ENCODE results near the gene LRRC23.
A peak's percentile ranks its signal among the peaks of the same experiment; 100 is the strongest.

The LRRC23 gene

DNA sequence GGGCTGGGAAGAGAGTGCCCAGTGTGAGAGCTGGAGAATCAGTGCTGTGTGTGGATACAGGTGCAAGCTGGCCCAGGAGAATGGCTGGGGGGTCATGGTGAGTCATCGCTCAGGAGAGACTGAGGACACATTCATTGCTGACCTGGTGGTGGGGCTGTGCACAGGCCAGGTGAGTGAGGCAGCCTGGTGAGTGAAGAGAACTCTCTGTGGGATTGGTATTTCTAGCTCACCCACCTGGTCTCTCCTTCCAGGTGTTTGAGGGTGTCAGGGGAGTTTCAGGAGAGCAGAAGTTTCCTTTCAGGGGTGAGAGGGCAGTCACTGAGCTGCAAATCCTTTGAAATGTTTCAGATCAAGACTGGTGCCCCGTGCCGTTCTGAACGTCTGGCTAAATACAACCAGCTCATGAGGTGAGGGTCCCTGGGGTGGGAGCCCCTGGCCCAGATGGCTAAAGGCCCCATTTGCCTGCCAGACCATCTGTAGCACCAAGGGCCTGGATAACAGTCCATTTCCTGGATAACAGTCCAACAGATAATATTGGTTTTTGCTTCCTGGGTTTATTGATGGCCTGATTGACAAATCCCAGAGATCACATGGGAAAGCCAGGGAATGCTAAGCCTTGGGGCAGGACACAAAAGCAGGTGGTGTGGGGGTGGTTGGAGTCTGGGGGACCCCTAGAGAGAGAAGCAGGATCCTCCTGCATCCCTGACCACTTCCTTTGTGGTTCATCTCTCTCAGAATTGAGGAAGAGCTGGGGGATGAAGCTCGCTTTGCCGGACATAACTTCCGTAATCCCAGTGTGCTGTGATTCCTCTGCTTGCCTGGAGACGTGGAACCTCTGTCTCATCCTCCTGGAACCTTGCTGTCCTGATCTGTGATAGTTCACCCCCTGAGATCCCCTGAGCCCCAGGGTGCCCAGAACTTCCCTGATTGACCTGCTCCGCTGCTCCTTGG lies 17.6 kb downstream of the LRRC23 start:
- no peak overlapping the region for H3K4me3 ChIP-seq (ENCODE audit: low read depth, low read length)

DNA sequence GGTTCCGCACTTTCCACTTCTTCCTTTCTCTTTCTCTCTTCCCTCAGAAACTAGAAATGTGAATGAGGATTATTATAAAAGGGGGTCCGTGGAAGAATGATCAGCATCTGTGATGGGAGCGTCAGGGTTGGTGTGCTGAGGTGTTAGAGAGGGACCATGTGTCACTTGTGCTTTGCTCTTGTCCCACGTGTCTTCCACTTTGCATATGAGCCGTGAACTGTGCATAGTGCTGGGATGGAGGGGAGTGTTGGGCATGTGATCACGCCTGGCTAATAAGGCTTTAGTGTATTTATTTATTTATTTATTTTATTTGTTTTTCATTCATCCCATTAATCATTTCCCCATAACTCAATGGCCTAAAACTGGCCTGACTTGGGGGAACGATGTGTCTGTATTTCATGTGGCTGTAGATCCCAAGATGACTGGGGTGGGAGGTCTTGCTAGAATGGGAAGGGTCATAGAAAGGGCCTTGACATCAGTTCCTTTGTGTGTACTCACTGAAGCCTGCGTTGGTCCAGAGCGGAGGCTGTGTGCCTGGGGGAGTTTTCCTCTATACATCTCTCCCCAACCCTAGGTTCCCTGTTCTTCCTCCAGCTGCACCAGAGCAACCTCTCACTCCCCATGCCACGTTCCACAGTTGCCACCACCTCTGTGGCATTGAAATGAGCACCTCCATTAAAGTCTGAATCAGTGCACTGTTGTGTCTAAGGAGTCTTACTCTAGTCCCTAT lies 18.5 kb downstream of the LRRC23 start:
- H3K4me3 ChIP-seq (ENCODE audit: low read depth, low read length): no peak overlapping the region

More for the DNA sequence above, 17.6 kb downstream of the LRRC23 start:
- DNase-seq (ENCODE audit: low read depth): no peak

DNA sequence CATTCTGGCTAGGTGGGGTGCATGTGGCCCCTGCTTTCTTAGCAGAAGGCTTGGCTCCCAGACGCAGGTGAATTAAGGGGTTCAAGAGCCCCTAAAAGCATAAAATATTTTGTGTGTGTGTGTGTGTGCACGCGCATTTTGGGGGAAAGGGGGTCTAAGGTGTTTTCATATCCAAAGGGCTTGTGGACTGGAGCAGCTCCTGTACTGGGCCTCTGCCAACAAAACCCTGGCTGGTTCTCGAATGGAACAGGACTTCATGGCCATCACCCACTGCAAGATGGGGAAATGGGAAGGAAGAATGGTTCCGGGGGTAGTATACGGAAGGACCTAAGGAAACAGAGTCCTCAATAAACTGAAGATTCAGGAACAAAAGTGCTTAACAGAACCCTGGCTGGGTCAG lies 19.2 kb downstream of the LRRC23 start:
- no peak for DNase-seq (ENCODE audit: low read depth)
- no peak overlapping the region for H3K4me3 ChIP-seq (ENCODE audit: low read depth, low read length)

More for the DNA sequence above, 18.5 kb downstream of the LRRC23 start:
- DNase-seq (ENCODE audit: low read depth): no peak

DNA sequence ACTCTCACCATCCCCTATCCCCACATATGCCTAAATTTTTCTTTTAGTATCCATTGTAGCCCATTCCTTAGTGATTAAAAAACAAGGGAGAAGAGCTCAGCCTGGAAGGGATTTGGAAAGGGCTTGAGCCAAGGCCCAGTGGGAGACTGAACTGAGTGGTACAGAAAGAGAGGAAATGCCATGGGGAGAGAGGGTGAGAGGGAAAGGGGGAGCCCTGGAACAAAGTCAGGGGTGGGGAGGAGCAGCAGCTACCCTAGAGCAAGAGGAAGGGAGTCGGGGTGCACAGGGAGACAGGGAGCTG lies 20.6 kb downstream of the LRRC23 start:
- no peak for DNase-seq (ENCODE audit: low read depth)
- H3K4me3 ChIP-seq (ENCODE audit: low read depth, low read length): no peak overlapping the region

- DNase-seq (ENCODE audit: low read depth): peak; percentile 68
- peak overlapping the region; percentile 39 for H3K4me3 ChIP-seq (ENCODE audit: low read depth, low read length)
Observed at GRCh38 chr12:6925540-6926279, 21.1 kb downstream of the LRRC23 start.

DNA sequence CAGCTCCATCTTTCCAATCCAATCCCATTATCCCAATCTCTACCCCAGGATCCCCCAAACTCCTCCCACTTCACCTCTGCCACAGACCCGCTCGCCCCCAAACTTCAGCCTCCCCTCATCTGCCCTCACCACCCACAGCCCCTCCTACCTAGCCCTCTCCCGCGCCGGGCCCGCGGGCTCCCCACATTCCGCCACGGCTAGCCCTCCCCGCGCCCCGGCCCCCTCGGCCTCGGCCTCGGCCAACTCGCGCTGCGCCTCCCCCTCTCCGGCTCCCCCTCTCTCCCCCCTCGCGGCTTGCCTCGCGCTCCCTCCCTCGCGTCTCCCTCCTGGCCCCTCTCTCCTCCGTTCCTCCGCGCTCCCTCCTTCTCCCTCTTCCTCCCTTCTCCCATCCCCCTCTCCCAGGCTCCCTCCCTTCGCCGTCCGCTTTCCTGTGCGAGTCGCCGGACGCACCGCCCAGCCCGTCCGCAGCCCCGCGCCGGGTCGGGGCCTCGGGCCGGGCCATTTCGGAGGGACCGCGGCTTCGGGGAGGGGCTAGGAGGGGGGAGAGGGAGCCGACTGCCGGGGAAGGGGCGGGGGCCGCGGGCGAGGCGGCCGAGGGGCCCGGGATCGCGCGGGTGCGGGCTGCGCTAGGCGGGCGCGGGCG lies 22.9 kb downstream of the LRRC23 start, which contains the start of gene ATN1:
ATN1 (plus strand) TSS at position 581 of the 643 bp plus-strand sequence. CDS start 6,043 bp downstream, outside the sequence.
- H3K4me3 ChIP-seq (ENCODE audit: low read depth, low read length): peak within 1 kb of the TSS; percentile 85
- peak; percentile 37 for DNase-seq (ENCODE audit: low read depth)

DNA sequence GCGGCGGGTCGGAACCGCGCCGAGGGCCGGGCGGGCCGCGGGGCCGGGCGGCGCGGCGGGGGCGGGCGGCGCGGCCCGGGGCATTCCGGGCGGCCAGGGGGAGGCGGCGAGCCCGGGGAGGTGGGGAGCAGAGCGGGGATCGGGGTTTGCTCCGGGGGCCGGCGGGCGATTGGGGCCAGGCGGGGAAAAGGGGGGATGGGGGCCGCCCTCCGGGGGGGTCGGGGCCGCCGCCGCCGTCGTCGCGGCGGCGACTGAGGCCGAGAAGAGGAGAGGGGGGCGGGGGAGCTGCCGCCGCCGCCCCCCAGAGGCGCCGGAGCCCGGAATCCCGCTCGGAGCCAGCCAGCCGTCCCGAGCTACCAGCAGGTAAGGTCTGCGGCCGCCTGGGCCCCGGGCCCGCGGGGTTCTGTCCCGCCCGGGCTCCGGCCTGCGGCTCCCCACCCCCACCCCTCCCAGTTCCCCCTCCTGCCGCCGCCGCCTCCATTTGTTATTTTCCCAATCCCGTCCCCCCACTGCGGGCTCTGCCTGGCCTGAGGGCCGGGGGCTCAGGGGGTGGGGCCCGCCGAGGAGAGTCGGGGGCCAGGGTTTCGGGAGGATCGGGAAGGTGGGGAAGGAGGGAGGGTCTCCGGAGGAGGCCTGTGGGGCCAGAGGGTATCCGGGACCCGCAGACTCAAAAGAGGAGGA lies 23.5 kb downstream of the LRRC23 start:
- H3K4me3 ChIP-seq (ENCODE audit: low read depth, low read length): peak overlapping the region; percentile 85
- DNase-seq (ENCODE audit: low read depth): no peak

DNA sequence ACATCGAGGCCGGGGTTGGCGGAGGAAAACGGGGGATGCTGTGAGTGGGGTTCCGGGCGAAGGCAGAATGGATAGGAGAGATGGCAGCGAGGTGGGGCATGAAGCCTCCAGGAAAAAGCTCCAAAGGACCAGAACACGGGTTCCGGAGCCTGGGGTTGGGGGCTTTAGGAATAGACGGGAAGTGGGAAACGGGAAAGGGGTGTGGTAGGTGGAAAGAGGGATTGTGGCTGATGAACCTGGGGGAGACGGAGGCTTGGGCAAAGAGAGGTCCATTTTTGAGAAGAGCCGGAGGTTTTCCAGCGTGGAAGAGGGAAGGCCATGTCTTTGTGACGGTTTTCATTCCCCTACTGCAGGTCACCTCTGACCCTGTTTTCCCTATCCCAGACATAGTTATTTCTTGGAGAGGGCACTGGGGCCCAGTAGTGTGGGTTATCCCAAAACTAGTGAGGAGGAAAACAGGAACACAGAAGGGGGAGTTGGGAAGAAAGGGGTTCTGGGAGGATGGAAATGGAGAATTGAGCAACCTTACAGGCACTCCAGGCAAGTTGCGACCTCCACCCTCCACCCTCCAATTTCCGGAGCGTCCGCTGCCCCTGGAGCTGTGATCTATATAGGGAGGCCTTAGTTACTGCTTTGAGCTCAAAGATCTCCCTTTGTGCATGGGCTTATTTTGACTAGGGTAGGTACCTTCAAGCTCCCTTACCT lies 24.2 kb downstream of the LRRC23 start:
- peak overlapping the region; percentile 85 for H3K4me3 ChIP-seq (ENCODE audit: low read depth, low read length)
- no peak for DNase-seq (ENCODE audit: low read depth)

DNA sequence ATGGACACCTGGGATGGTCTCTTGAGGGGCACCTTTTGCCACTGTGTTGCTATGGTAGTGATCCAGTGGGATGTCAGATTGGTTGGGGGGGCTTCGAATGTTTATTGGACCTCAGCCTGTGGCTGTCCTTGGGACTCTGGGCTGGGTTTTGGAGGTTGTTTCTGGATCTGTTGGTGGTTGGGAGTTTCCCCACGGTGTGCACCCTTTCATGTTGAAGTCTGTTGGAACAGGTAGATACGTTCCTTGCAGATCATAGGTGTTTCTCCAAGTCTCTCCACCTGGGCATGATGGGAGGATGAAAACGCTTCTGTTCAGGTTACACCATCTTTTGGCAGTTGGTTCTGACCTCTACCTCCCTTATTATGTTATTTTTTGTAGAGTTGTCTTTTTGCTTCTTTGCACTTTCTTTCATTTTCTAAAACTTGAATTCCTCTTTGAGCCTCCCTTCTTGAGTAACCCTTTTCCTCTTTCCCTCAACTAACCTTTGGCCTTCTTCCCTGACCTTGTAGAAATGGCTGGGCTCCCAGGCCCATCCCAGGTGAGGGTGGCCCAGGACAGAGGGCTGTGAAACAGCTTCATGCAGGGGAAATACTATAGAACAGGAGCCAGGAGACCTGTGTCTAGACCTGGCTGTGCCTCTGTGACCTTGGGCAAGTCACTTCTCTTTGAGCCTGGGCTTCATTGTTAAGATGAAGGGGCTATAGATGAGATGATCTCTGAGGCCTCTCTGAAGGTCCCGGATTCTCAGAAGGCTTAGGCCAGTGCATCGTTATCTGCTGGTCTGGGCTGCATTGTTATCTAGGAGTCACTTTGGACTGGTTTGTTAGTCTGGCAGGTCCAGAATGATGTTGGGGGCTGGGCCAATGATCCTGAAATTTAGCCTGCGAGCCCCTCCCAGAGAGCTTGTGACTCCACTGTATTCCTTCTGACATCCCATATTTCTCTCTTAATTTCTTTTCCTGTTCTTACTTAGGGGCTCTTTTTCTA lies 25.1 kb downstream of the LRRC23 start:
- H3K4me3 ChIP-seq (ENCODE audit: low read depth, low read length): peak overlapping the region; percentile 85
- DNase-seq (ENCODE audit: low read depth): no peak

DNA sequence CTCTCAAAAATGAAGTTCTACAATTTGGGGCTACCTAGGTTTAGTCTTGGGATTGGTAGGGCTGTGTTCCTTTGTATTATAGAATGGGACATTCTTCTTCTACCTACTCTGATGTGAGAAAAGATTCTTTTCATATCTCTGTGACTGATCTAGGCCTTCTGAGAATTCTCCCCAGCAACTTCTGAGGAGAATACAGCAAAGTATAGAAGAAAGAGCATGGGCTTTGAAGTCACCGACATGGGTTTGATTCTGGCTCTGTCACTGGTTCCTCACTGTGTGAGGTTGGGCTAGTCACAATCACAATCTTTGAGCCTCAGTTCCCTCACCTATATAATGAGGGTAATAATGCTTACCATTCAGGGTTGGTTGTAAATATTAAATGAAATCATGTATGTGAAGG lies 28.1 kb downstream of the LRRC23 start:
- DNase-seq (ENCODE audit: low read depth): no peak

DNA sequence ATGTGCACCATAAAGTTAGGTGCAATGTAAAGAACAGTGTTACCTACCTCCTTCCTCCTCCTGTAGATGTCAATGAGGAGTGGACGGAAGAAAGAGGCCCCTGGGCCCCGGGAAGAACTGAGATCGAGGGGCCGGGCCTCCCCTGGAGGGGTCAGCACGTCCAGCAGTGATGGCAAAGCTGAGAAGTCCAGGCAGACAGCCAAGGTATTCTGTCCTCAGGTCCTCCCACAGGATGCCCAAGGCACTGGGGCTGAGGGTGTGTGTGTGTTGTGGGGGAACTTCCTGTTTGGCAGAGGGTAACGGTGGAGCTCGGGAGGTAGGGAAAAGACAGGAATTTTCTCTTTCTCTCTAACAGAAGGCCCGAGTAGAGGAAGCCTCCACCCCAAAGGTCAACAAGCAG lies 29.5 kb downstream of the LRRC23 start:
- H3K4me3 ChIP-seq (ENCODE audit: low read depth, low read length): no peak overlapping the region
- DNase-seq (ENCODE audit: low read depth): peak; percentile 31

More for the DNA sequence above, 28.1 kb downstream of the LRRC23 start:
- no peak overlapping the region for H3K4me3 ChIP-seq (ENCODE audit: low read depth, low read length)

- peak; percentile 34 for DNase-seq (ENCODE audit: low read depth)
- H3K4me3 ChIP-seq (ENCODE audit: low read depth, low read length): no peak overlapping the region
Observed at GRCh38 chr12:6935371-6936193, 31.0 kb downstream of the LRRC23 start.

- H3K4me3 ChIP-seq (ENCODE audit: low read depth, low read length): no peak overlapping the region
- no peak for DNase-seq (ENCODE audit: low read depth)
Observed at GRCh38 chr12:6936194-6936635, 31.6 kb downstream of the LRRC23 start.

DNA sequence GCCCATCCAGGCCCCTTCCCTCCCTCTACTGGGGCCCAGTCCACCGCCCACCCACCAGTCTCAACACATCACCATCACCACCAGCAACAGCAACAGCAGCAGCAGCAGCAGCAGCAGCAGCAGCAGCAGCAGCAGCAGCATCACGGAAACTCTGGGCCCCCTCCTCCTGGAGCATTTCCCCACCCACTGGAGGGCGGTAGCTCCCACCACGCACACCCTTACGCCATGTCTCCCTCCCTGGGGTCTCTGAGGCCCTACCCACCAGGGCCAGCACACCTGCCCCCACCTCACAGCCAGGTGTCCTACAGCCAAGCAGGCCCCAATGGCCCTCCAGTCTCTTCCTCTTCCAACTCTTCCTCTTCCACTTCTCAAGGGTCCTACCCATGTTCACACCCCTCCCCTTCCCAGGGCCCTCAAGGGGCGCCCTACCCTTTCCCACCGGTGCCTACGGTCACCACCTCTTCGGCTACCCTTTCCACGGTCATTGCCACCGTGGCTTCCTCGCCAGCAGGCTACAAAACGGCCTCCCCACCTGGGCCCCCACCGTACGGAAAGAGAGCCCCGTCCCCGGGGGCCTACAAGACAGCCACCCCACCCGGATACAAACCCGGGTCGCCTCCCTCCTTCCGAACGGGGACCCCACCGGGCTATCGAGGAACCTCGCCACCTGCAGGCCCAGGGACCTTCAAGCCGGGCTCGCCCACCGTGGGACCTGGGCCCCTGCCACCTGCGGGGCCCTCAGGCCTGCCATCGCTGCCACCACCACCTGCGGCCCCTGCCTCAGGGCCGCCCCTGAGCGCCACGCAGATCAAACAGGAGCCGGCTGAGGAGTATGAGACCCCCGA lies 32.2 kb downstream of the LRRC23 start:
- H3K4me3 ChIP-seq (ENCODE audit: low read depth, low read length): peak overlapping the region; percentile 59
- DNase-seq (ENCODE audit: low read depth): no peak
